Measurements from ENCODE around the gene OXSM. TPM values are rescaled to one million over a fixed set of nuclear protein-coding genes. Genes with fewer than 3 reads are reported as not detected.

The OXSM gene
- total RNA-seq, 1 donor from 2014 or later = not detected

DNA sequence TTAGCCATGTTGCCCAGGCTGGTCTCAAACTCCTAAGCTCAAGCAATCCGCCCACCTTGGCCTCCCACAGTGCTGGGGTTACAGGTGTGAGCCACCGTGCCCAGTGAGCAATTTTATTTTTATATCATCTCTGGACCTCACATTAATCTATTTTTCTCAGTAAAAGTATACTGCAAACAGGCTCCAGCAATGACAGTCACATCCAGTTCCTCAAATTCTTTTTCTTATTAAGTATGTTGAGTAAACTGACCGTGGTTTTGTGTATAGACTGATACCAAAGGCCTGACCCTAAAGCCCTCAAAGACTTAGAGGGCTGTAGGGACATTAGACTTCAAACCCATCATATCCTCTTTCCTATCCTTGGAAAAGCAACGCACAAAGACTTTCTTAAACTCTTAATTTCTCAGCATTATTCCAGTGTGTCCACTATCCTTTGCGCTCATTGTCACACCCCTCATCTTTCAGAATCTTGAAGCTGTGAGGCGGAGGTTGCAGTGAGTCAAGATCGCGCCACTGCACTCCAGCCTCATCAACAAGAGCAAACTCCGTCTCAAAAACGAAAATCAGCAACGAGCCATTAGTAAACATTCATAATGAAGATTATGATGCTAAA is 8.6 kb upstream of the OXSM start:
- Histone ChIP-seq H3K36me3 (peaks cover 11 to 19% of the 10 kb centered on the region in 2 donors), H3K27ac (no peak overlapping the region), H3K4me3 (peak overlapping the region in 1 of 2 donors; percentile 88), H3K27me3 (no peaks in the 10 kb centered on the region), H3K4me1 (peaks cover 0 to 6% of the 10 kb centered on the region in 2 donors), H3K9me3 (no peaks in the 10 kb centered on the region)
- intact Hi-C loops (cut with DNase I) = loop anchor here (10.0 kb wide), 1 partner anchor 324 kb away; no protein-coding TSS in a partner anchor
- TF ChIP-seq, protein P1, sequence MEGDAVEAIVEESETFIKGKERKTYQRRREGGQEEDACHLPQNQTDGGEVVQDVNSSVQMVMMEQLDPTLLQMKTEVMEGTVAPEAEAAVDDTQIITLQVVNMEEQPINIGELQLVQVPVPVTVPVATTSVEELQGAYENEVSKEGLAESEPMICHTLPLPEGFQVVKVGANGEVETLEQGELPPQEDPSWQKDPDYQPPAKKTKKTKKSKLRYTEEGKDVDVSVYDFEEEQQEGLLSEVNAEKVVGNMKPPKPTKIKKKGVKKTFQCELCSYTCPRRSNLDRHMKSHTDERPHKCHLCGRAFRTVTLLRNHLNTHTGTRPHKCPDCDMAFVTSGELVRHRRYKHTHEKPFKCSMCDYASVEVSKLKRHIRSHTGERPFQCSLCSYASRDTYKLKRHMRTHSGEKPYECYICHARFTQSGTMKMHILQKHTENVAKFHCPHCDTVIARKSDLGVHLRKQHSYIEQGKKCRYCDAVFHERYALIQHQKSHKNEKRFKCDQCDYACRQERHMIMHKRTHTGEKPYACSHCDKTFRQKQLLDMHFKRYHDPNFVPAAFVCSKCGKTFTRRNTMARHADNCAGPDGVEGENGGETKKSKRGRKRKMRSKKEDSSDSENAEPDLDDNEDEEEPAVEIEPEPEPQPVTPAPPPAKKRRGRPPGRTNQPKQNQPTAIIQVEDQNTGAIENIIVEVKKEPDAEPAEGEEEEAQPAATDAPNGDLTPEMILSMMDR (IDR thresholded peaks at IDR 0.05) = no peak
- no peak for DNase-seq (ENCODE audit: low spot score in 2 of 2)

GRCh38 chr3:25781758-25782594 is 7.9 kb upstream of the OXSM start:
- Histone ChIP-seq H3K4me3 (peak overlapping the region; percentile 85 to 88), H3K4me1 (peaks cover 0 to 6% of the 10 kb centered on the region in 2 donors), H3K27me3 (no peaks in the 10 kb centered on the region), H3K9me3 (no peaks in the 10 kb centered on the region), H3K36me3 (peaks cover 3 to 11% of the 10 kb centered on the region in 2 donors), H3K27ac (peak overlapping the region in 1 of 2 donors; percentile 83)
- TF ChIP-seq, protein P1 (IDR thresholded peaks at IDR 0.05) = no peak
- intact Hi-C loops (cut with DNase I) = loop anchor here (2.0 to 10.0 kb wide), 2 partner anchors 117 to 323 kb away; partner anchors contain the start of gene TOP2B
- DNase-seq (ENCODE audit: low spot score in 2 of 2) = no peak

DNA sequence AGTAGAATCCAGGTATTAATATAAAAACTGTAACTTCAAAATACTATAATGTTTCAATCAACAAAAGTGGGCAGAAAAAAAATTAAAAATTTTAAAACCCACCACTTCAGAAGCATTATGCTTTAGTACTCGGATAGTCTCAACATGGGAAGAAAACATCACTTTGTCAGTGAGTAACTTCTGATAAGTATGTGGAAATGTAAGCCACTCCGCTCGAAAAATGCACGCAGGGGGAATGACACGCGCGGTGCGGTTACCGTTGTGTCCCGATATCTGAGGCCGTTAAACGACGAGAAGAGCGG is 7.3 kb upstream of the OXSM start:
- peak overlapping the region; percentile 83 to 89 for H3K27ac ChIP-seq

GRCh38 chr3:25782938-25783660 is 6.8 kb upstream of the OXSM start, which contains the start of gene NGLY1:
Gene NGLY1 (minus strand): TSS chr3:25783443. CDS start chr3:25783390, 53 bp downstream.
- H3K27me3 ChIP-seq = no peaks in the 10 kb centered on the region
- DNase-seq (ENCODE audit: low spot score in 2 of 2) = peak; percentile 41 to 90
- intact Hi-C loops (cut with DNase I) = loop anchor here (2.0 to 10.0 kb wide), 2 partner anchors 118 to 322 kb away; partner anchors contain the start of gene TOP2B
- H3K9me3 ChIP-seq = no peaks in the 10 kb centered on the region
- peaks cover 0 to under 1% of the 10 kb centered on the region in 2 donors for H3K36me3 ChIP-seq
- H3K4me1 ChIP-seq = peaks cover 0 to 6% of the 10 kb centered on the region in 2 donors
- H3K4me3 ChIP-seq = peak within 1 kb of the TSS; percentile 85 to 88
- TF ChIP-seq, protein P1 (IDR thresholded peaks at IDR 0.05) = peak in 1 of 3 experiments; percentile 6
- H3K27ac ChIP-seq = peak within 1 kb of the TSS; percentile 83 to 89

More for the DNA sequence above, 7.3 kb upstream of the OXSM start:
- Histone ChIP-seq H3K36me3 (peaks cover under 1 to 5% of the 10 kb centered on the region in 2 donors), H3K9me3 (no peaks in the 10 kb centered on the region), H3K27me3 (no peaks in the 10 kb centered on the region), H3K4me3 (peak overlapping the region; percentile 85 to 88), H3K4me1 (peaks cover 0 to 6% of the 10 kb centered on the region in 2 donors)
- TF ChIP-seq, protein P1 (IDR thresholded peaks at IDR 0.05) = no peak
- intact Hi-C loops (cut with DNase I) = loop anchor here (2.0 to 10.0 kb wide), 2 partner anchors 118 to 322 kb away; partner anchors contain the start of gene TOP2B
- no peak for DNase-seq (ENCODE audit: low spot score in 2 of 2)

Measured in ascending aorta (tissue), 2 donors.